HEK293 (cell line): Measurements from ENCODE around the gene VAT1L.

ENCODE experiments used
- CTCF ChIP-seq: fragments of 450-650 bp; formaldehyde crosslinking; IDR thresholded peaks from 2 replicates; pipeline ENCODE4 v1.5.1; 2016; ENCODE audit warnings: missing biosample characterization, missing genetic modification characterization
- ZNF214 ChIP-seq: fragments of 450-650 bp; formaldehyde crosslinking; IDR thresholded peaks from 2 replicates; pipeline ENCODE4 v1.5.1; 2017; ENCODE audit warnings: missing biosample characterization, mild to moderate bottlenecking, missing genetic modification characterization, borderline replicate concordance
- ZNF366 ChIP-seq: fragments of 450-650 bp; formaldehyde crosslinking; conservative IDR thresholded peaks from 2 replicates; pipeline ENCODE4 v1.5.1; 2016; ENCODE audit warnings: missing biosample characterization, missing genetic modification characterization
- ZNF623 ChIP-seq: fragments of 450-650 bp; formaldehyde crosslinking; IDR thresholded peaks from 2 replicates; pipeline ENCODE4 v1.5.1; 2016; ENCODE audit warnings: missing biosample characterization, missing genetic modification characterization
- TF ChIP-seq, protein P1 (sequence below): fragments of 450-650 bp; formaldehyde crosslinking; IDR thresholded peaks from 2 replicates; pipeline ENCODE4 v1.5.1; 2016; ENCODE audit warnings: missing biosample characterization, missing genetic modification characterization, low read depth

DNA sequence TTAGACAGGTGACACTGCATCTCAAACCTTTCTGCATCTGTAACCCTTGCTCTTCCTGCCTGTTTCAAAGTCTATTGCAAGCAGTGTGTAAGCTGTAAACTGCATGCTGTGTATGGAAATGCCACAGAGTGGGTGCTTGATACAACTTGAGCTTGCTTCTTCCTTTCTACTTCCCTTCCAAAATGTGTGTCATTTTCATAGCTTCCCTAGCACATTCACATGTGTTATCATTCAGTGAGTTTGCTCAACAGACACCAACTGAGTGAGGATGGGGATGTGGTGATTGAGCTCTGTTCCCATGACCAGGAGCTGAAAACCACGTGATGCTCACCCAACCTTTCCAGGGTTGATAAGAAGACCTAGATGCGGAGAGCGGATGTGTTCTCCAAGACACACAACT lies 111.1 kb downstream of the VAT1L start:
- TF ChIP-seq CTCF (tag by site-specific recombination) (no peak), ZNF366 (no peak), ZNF623 (tag by site-specific recombination) (no peak), ZNF214 (tag by site-specific recombination) (no peak)
- TF ChIP-seq, protein P1, sequence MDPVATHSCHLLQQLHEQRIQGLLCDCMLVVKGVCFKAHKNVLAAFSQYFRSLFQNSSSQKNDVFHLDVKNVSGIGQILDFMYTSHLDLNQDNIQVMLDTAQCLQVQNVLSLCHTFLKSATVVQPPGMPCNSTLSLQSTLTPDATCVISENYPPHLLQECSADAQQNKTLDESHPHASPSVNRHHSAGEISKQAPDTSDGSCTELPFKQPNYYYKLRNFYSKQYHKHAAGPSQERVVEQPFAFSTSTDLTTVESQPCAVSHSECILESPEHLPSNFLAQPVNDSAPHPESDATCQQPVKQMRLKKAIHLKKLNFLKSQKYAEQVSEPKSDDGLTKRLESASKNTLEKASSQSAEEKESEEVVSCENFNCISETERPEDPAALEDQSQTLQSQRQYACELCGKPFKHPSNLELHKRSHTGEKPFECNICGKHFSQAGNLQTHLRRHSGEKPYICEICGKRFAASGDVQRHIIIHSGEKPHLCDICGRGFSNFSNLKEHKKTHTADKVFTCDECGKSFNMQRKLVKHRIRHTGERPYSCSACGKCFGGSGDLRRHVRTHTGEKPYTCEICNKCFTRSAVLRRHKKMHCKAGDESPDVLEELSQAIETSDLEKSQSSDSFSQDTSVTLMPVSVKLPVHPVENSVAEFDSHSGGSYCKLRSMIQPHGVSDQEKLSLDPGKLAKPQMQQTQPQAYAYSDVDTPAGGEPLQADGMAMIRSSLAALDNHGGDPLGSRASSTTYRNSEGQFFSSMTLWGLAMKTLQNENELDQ (tag by site-specific recombination): no peak
